ENCODE measurements around the gene CCNH. TPM values are rescaled to one million over a fixed set of nuclear protein-coding genes. Genes with fewer than 3 reads are reported as not detected.

CCNH gene
- polyA plus RNA-seq, 1 of the 3 experiments (the other 2 are of a cell fraction) = 29.1 TPM

- TF ChIP-seq REST (IDR thresholded peaks at IDR 0.05; ENCODE audit: low read depth, low read length) = no peak
- no peak for TF ChIP-seq RXRA (IDR thresholded peaks at IDR 0.05; ENCODE audit: borderline replicate concordance, low read depth)
- TF ChIP-seq RFX5 (IDR thresholded peaks at IDR 0.05; ENCODE audit: low read length) = no peak
- TF ChIP-seq SMC3 (IDR thresholded peaks at IDR 0.05; ENCODE audit: low read depth, low read length) = no peak
- no peak for TF ChIP-seq FOXJ3 (CRISPR knock-in tag; IDR thresholded peaks at IDR 0.05)
Observed at GRCh38 chr5:87405472-87406155, 7.1 kb downstream of the CCNH start (continued).

- H3K27ac ChIP-seq (ENCODE audit: low read depth in 2 of 2, low read length in 1 of 2) = no peak overlapping the region
- TF ChIP-seq FOSL2 (IDR thresholded peaks at IDR 0.05; ENCODE audit: borderline replicate concordance, low read depth) = no peak
- no peak for TF ChIP-seq NFIC (IDR thresholded peaks at IDR 0.05; ENCODE audit: borderline replicate concordance)
- 98% methylated on average over 2 of the region's 2 CpGs for WGBS (ENCODE audit: low lambda C conversion rate)
- no peak overlapping the region for H2AFZ ChIP-seq (ENCODE audit: low read depth)
- no peaks in the 10 kb centered on the region; the same call in 1 of the 2 replicates for H3K9me3 ChIP-seq
- H3K4me3 ChIP-seq (ENCODE audit: low read depth in 2 of 2, low read length in 1 of 2) = no peak overlapping the region
- no peak overlapping the region for H3K9ac ChIP-seq
- peaks cover 84 to 98% of the 10 kb centered on the region in 2 experiments for H3K36me3 ChIP-seq (replicated peaks in 1 of 2; ENCODE audit: control insufficient read depth in 1 of 2, insufficient read depth in 2 of 2, low read length in 1 of 2)
- peaks cover 37% of the 10 kb centered on the region for H3F3A ChIP-seq (replicated peaks; ENCODE audit: insufficient read depth)
- ChIA-PET POLR2A (no interaction called here), CTCF (interaction anchor here (3.0 kb wide), 1 partner anchor 9 kb away, joined by 8 read pairs; no protein-coding TSS in a partner anchor)
- DNase-seq = no peak
- H3K79me2 ChIP-seq (ENCODE audit: insufficient read depth) = peaks cover 33% of the 10 kb centered on the region
- H4K20me1 ChIP-seq (ENCODE audit: insufficient read depth) = no peaks in the 10 kb centered on the region
- no peak overlapping the region for H3K4me2 ChIP-seq
- no peaks in the 10 kb centered on the region for H3K27me3 ChIP-seq (ENCODE audit: insufficient read depth)
- peaks cover 0 to 7% of the 10 kb centered on the region in 2 experiments; a peak in 1 of 4 replicates for H3K4me1 ChIP-seq (ENCODE audit: control insufficient read depth in 1 of 2, insufficient read depth in 2 of 2, low read depth in 1 of 2, low read length in 1 of 2)
- H3K9me2 ChIP-seq = no peaks in the 10 kb centered on the region
Observed at GRCh38 chr5:87404359-87404758, 8.4 kb downstream of the CCNH start.

- H3K27ac ChIP-seq (ENCODE audit: low read depth in 2 of 2, low read length in 1 of 2) = no peak overlapping the region
- no peak overlapping the region for H3K9ac ChIP-seq
- peaks cover 0 to 9% of the 10 kb centered on the region in 2 experiments; a peak in 1 of 4 replicates for H3K4me1 ChIP-seq (ENCODE audit: control insufficient read depth in 1 of 2, insufficient read depth in 2 of 2, low read depth in 1 of 2, low read length in 1 of 2)
- DNase-seq = no peak
- POLR2A ChIA-PET = no interaction called here
- H3K36me3 ChIP-seq (replicated peaks in 1 of 2; ENCODE audit: control insufficient read depth in 1 of 2, insufficient read depth in 2 of 2, low read length in 1 of 2) = peaks cover 84 to 97% of the 10 kb centered on the region in 2 experiments
- no peak overlapping the region for H2AFZ ChIP-seq (ENCODE audit: low read depth)
- H3K9me2 ChIP-seq = no peaks in the 10 kb centered on the region
- no peak overlapping the region for H3K4me3 ChIP-seq (ENCODE audit: low read depth in 2 of 2, low read length in 1 of 2)
- peaks cover 28% of the 10 kb centered on the region for H3K79me2 ChIP-seq (ENCODE audit: insufficient read depth)
- H3K9me3 ChIP-seq = no peaks in the 10 kb centered on the region; the same call in 1 of the 2 replicates
- whole genome bisulfite sequencing (ENCODE audit: low lambda C conversion rate) = 95% methylated on average over 3 of the region's 3 CpGs
- CTCF ChIA-PET = no interaction called here
- H4K20me1 ChIP-seq (ENCODE audit: insufficient read depth) = no peaks in the 10 kb centered on the region
- peaks cover 38% of the 10 kb centered on the region for H3F3A ChIP-seq (replicated peaks; ENCODE audit: insufficient read depth)
- no peaks in the 10 kb centered on the region for H3K27me3 ChIP-seq (ENCODE audit: insufficient read depth)
- no peak overlapping the region for H3K4me2 ChIP-seq
- TF ChIP-seq FOXM1 (IDR thresholded peaks at IDR 0.05; ENCODE audit: low read depth) (no peak), USF1 (IDR thresholded peaks at IDR 0.05; ENCODE audit: borderline replicate concordance, low read depth) (no peak), GATA2 (CRISPR knock-in tag; IDR thresholded peaks at IDR 0.05) (no peak), RFX5 (IDR thresholded peaks at IDR 0.05; ENCODE audit: low read length) (no peak), SIN3A (IDR thresholded peaks at IDR 0.05; ENCODE audit: borderline replicate concordance, low read depth, low read length) (no peak), EZH2phosphoT487 (IDR thresholded peaks at IDR 0.05; ENCODE audit: borderline replicate concordance, low read depth) (no peak), RAD21 (IDR thresholded peaks at IDR 0.05; ENCODE audit: low read length) (no peak), CHD2 (IDR thresholded peaks at IDR 0.05; ENCODE audit: low read length, partially characterized antibody) (no peak), IRF3 (IDR thresholded peaks at IDR 0.05; ENCODE audit: low read depth, low read length) (no peak), USF2 (IDR thresholded peaks at IDR 0.05; ENCODE audit: borderline replicate concordance, low read depth, low read length) (no peak), GABPA (IDR thresholded peaks at IDR 0.05; ENCODE audit: low read depth) (no peak), MXI1 (IDR thresholded peaks at IDR 0.05; ENCODE audit: low read depth, low read length) (no peak), POLR2AphosphoS5 (IDR thresholded peaks at IDR 0.05; ENCODE audit: low read depth, low read length) (no peak)
Observed at GRCh38 chr5:87403899-87404298, 8.8 kb downstream of the CCNH start.
